PC-9 (cell line): ENCODE results near the gene WNT2B. TPM values are rescaled to one million over a fixed set of nuclear protein-coding genes. Genes with fewer than 3 reads are reported as not detected.
"Not testable (repeated sequence)": the region's sequence is repeated elsewhere in the genome, so short reads cannot be mapped to it uniquely, and the experiment has no call there.

Experiments used
- BruUV-seq: library from RNA; stranded (reverse); fragments of 400-500 nt; replicated peaks from 2 replicates; lab custom pipeline; 2021; lab: Mats Ljungman, UMichigan
- CTCF ChIA-PET: fragments of 300-600 bp; sonication (Branson Sonifier 250); formaldehyde crosslinking; loops from one replicate; lab custom pipeline; 2022; ENCODE audit warnings: antibody characterized with exemption; lab: Charles Lee
- POLR2A ChIA-PET: fragments of 300-600 bp; sonication (Branson Sonifier 250); formaldehyde crosslinking; loops from one replicate; lab custom pipeline; 2022; ENCODE audit warnings: antibody characterized with exemption; ENCODE audit not compliant: unreplicated experiment; lab: Charles Lee
- DNase-seq, 2 experiments: peaks; one replicate each; pipeline versions ENCODE4 v3.0.0 to v3.0.0-alpha.2; 2015 to 2022; ENCODE audit warnings: mixed read lengths in 1 of 2
- H2AFZ ChIP-seq: fragments of 200-600 bp; sonication (generic); 2 replicates; pipeline ENCODE4 v1.8.1; 2017; ENCODE audit warnings: antibody characterized with exemption
- H3F3A ChIP-seq: fragments of 200-600 bp; sonication (generic); 2 replicates; pipeline ENCODE4 v1.8.1; 2017; ENCODE audit warnings: antibody characterized with exemption, mild to moderate bottlenecking, low read depth; ENCODE audit not compliant: insufficient read depth
- H3K27ac ChIP-seq: fragments of 200-600 bp; sonication (generic); 2 replicates; pipeline ENCODE4 v1.6.1; 2016; ENCODE audit warnings: mixed run types
- H3K27me3 ChIP-seq: fragments of 200-600 bp; sonication (generic); 2 replicates; pipeline ENCODE4 v1.6.1; 2016; ENCODE audit warnings: low read depth, mixed run types; ENCODE audit not compliant: insufficient read depth
- H3K36me3 ChIP-seq: fragments of 200-600 bp; sonication (generic); 2 replicates; pipeline ENCODE4 v1.6.1; 2016; ENCODE audit warnings: low read depth, mixed run types
- H3K4me1 ChIP-seq: fragments of 200-600 bp; sonication (generic); replicated peaks from 2 replicates; pipeline ENCODE4 v1.6.1; 2016; ENCODE audit warnings: mixed run types; ENCODE audit not compliant: insufficient read depth
- H3K4me2 ChIP-seq: fragments of 200-600 bp; sonication (generic); 2 replicates; pipeline ENCODE4 v1.6.1; 2017; ENCODE audit warnings: mixed run types
- H3K4me3 ChIP-seq: fragments of 200-600 bp; sonication (generic); 2 replicates; pipeline ENCODE4 v1.6.1; 2016; ENCODE audit warnings: mixed run types
- H3K79me2 ChIP-seq: fragments of 200-600 bp; sonication (generic); 2 replicates; pipeline ENCODE4 v1.6.1; 2017; ENCODE audit warnings: low read depth, mixed run types
- H3K9me2 ChIP-seq: fragments of 200-600 bp; sonication (generic); 2 replicates; pipeline ENCODE4 v1.8.1; 2017; ENCODE audit warnings: mild to moderate bottlenecking; ENCODE audit not compliant: insufficient read depth
- H3K9me3 ChIP-seq: fragments of 200-600 bp; sonication (generic); 2 replicates; pipeline ENCODE4 v1.8.1; 2016; ENCODE audit warnings: low read depth; ENCODE audit not compliant: insufficient read depth
- H4K20me1 ChIP-seq: fragments of 200-600 bp; sonication (generic); 2 replicates; pipeline ENCODE4 v1.8.1; 2017; ENCODE audit not compliant: insufficient read depth
- EZH2 ChIP-seq: fragments of 200-600 bp; sonication (generic); IDR thresholded peaks from 2 replicates; pipeline ENCODE4 v1.8.0; 2017; ENCODE audit warnings: antibody characterized with exemption, low read depth
- intact Hi-C: fragments of 100-400 bp; cut with micrococcal nuclease; formaldehyde crosslinking; loops from one replicate; pipeline ENCODE4 v1.10.0; 2022; ENCODE audit not compliant: unreplicated experiment
- total RNA-seq: library from RNA; stranded (reverse); gene quantifications from 2 replicates; pipeline ENCODE4 v1.2.3, GENCODE V29; 2021
- TF ChIP-seq, protein P1 (sequence below): fragments of 200-600 bp; sonication (generic); conservative IDR thresholded peaks from 2 replicates; pipeline ENCODE4 v1.6.1; 2017; ENCODE audit warnings: mixed run types, antibody characterized with exemption, mild to moderate bottlenecking, moderate library complexity

WNT2B gene
- total RNA-seq, 1 experiment from 2014 or later = 0.98 TPM

- DNase-seq = peak; percentile 85 to 89
- Histone ChIP-seq H4K20me1 (no peaks in the 10 kb centered on the region), H3F3A (peaks cover 27% of the 10 kb centered on the region; the same call in 1 of the 2 replicates), H3K27ac (no peak overlapping the region), H3K27me3 (no peaks in the 10 kb centered on the region), H3K9me3 (no peaks in the 10 kb centered on the region), H2AFZ (peak overlapping the region; percentile 81), H3K4me1 (peaks cover 40% of the 10 kb centered on the region), H3K9me2 (peaks cover 5% of the 10 kb centered on the region; the same call in 1 of the 2 replicates), H3K36me3 (no peaks in the 10 kb centered on the region), H3K4me3 (peak overlapping the region; percentile 54), H3K79me2 (no peaks in the 10 kb centered on the region), H3K4me2 (peak overlapping the region; percentile 93)
- TF ChIP-seq, protein P1, sequence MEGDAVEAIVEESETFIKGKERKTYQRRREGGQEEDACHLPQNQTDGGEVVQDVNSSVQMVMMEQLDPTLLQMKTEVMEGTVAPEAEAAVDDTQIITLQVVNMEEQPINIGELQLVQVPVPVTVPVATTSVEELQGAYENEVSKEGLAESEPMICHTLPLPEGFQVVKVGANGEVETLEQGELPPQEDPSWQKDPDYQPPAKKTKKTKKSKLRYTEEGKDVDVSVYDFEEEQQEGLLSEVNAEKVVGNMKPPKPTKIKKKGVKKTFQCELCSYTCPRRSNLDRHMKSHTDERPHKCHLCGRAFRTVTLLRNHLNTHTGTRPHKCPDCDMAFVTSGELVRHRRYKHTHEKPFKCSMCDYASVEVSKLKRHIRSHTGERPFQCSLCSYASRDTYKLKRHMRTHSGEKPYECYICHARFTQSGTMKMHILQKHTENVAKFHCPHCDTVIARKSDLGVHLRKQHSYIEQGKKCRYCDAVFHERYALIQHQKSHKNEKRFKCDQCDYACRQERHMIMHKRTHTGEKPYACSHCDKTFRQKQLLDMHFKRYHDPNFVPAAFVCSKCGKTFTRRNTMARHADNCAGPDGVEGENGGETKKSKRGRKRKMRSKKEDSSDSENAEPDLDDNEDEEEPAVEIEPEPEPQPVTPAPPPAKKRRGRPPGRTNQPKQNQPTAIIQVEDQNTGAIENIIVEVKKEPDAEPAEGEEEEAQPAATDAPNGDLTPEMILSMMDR = peak; percentile 98
- TF ChIP-seq EZH2 = no peak
- ChIA-PET POLR2A (interaction anchor here (0.6 kb wide), 1 partner anchor 72 kb away, joined by 4 read pairs; no protein-coding TSS in a partner anchor), CTCF (interaction anchor here (0.6 to 3.3 kb wide), 3 partner anchors 75 to 911 kb away, joined by 4 to 13 read pairs (median 8); no protein-coding TSS in a partner anchor)
- BruUV-seq = no TSS peak
- intact Hi-C loops = loop anchor here (1.0 to 10.0 kb wide), 3 partner anchors 72 to 239 kb away; partner anchors contain the start of genes CAPZA1, RHOC and ST7L
These were observed 42.6 kb upstream of the WNT2B start for GRCh38 chr1:112466078-112466660.

DNA sequence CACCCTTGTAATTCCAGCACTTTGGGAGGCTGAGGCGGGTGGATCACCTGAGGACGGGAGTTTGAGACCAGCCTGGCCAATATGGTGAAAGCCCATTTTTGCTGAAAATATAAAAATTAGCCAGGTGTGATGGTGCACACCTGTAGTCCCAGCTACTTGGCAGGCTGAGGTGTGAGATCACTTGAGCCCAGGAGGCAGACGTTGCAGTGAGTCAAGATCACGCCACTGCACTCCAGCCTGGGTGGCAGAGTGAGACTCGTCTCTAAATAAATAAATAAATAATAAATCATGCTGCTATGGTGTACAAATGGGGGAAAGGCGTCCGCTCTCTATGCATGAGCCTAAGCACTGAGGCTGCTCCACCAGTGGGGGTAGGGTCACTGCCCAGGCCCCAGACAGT is 38.4 kb upstream of the WNT2B start:
- H3K36me3 ChIP-seq, H3K27me3 ChIP-seq, BruUV-seq, POLR2A ChIA-PET, intact Hi-C loops, H3F3A ChIP-seq, H2AFZ ChIP-seq, H3K79me2 ChIP-seq, CTCF ChIA-PET, H3K9me2 ChIP-seq, H4K20me1 ChIP-seq, H3K4me2 ChIP-seq, H3K9me3 ChIP-seq, H3K27ac ChIP-seq, DNase-seq, H3K4me3 ChIP-seq: not testable (repeated sequence)
- peaks cover 13% of the 10 kb centered on the region for H3K4me1 ChIP-seq

GRCh38 chr1:112470966-112471365 is 37.8 kb upstream of the WNT2B start:
- H4K20me1 ChIP-seq = no peaks in the 10 kb centered on the region
- no peaks in the 10 kb centered on the region for H3K27me3 ChIP-seq
- H2AFZ ChIP-seq = no peak overlapping the region
- H3K4me3 ChIP-seq = no peak overlapping the region
- H3F3A ChIP-seq = peaks cover under 1% of the 10 kb centered on the region; the same call in 1 of the 2 replicates
- no peak for DNase-seq
- no peak overlapping the region for H3K27ac ChIP-seq
- intact Hi-C loops = no loop called here
- no peaks in the 10 kb centered on the region for H3K36me3 ChIP-seq
- H3K9me2 ChIP-seq = peaks cover 5% of the 10 kb centered on the region; the same call in 1 of the 2 replicates
- TF ChIP-seq, protein P1 = no peak
- TF ChIP-seq EZH2 = no peak
- no peaks in the 10 kb centered on the region for H3K79me2 ChIP-seq
- no peak overlapping the region for H3K4me2 ChIP-seq
- POLR2A ChIA-PET = no interaction called here
- CTCF ChIA-PET = no interaction called here
- BruUV-seq = no TSS peak
- peaks cover 6% of the 10 kb centered on the region for H3K4me1 ChIP-seq
- H3K9me3 ChIP-seq = no peaks in the 10 kb centered on the region
